AG09309 (cell line): ENCODE results near the gene RAP1GAP.

Experiments used
- DNase-seq: peaks from one replicate; pipeline ENCODE4 v3.0.0-alpha.2; 2010; ENCODE audit warnings: low read depth
- H3K4me3 ChIP-seq: 2 replicates; pipeline ENCODE4 v1.5.1; 2011; ENCODE audit warnings: mild to moderate bottlenecking, low read depth, low read length, moderate library complexity; ENCODE audit not compliant: control insufficient read depth
- TF ChIP-seq, protein P1 (sequence below): IDR thresholded peaks from 2 replicates; pipeline ENCODE4 v1.5.1; 2011; ENCODE audit warnings: mild to moderate bottlenecking, low read depth, low read length, inconsistent platforms; ENCODE audit not compliant: insufficient read depth, control insufficient read depth; ENCODE audit errors: missing control alignments

Gene RAP1GAP

GRCh38 chr1:21645550-21645949 is 23.6 kb downstream of the RAP1GAP start:
- TF ChIP-seq, protein P1, sequence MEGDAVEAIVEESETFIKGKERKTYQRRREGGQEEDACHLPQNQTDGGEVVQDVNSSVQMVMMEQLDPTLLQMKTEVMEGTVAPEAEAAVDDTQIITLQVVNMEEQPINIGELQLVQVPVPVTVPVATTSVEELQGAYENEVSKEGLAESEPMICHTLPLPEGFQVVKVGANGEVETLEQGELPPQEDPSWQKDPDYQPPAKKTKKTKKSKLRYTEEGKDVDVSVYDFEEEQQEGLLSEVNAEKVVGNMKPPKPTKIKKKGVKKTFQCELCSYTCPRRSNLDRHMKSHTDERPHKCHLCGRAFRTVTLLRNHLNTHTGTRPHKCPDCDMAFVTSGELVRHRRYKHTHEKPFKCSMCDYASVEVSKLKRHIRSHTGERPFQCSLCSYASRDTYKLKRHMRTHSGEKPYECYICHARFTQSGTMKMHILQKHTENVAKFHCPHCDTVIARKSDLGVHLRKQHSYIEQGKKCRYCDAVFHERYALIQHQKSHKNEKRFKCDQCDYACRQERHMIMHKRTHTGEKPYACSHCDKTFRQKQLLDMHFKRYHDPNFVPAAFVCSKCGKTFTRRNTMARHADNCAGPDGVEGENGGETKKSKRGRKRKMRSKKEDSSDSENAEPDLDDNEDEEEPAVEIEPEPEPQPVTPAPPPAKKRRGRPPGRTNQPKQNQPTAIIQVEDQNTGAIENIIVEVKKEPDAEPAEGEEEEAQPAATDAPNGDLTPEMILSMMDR: no peak
- DNase-seq: no peak
- H3K4me3 ChIP-seq: no peak overlapping the region

GRCh38 chr1:21644906-21645305 is 24.3 kb downstream of the RAP1GAP start:
- no peak overlapping the region for H3K4me3 ChIP-seq
- TF ChIP-seq, protein P1: no peak
- DNase-seq: no peak

GRCh38 chr1:21644348-21644747 is 24.8 kb downstream of the RAP1GAP start:
- DNase-seq: no peak
- TF ChIP-seq, protein P1: no peak
- H3K4me3 ChIP-seq: no peak overlapping the region

DNA sequence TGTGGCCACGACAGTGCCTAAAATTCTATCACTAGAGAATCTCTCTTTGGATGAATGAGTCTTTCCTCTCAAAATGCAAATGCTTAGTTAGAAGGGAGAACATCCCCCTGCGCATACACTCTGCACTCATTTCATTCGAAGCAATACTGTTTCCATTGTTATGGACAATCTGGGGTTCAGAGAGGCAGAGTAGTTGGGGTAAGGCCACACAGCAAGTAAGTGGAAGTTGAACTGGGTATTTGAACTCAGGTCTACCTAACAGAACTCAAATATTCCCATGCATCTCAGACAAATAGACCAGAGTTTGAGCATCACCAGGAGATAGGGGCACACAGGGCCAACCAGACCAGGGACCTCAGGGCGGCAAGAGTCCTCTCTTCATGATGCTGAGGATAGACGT is 25.5 kb downstream of the RAP1GAP start:
- H3K4me3 ChIP-seq: no peak overlapping the region
- TF ChIP-seq, protein P1: no peak
- DNase-seq: no peak

GRCh38 chr1:21641967-21642739 is 27.0 kb downstream of the RAP1GAP start:
- TF ChIP-seq, protein P1: no peak
- no peak for DNase-seq
- no peak overlapping the region for H3K4me3 ChIP-seq

DNA sequence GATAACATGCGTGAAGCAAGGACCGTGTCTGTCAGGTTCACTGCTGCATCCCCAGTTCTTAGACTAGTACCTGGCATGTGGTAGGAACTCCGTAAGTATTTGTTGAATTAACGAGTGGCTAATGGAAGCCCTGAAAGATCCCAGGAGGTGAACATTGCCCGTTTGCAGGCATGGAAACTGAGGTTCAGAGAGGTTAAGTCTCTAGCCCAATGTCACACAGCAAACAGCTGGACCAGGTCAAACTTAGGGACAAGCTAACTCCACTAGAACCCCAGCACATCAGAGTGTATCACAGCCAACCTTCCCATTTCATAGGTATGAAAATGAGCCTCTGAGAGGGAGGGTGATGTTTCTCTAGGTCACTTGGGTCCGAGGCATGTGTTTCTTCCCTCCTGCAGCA is 27.6 kb downstream of the RAP1GAP start:
- DNase-seq: no peak

More for the DNA sequence above, 27.6 kb downstream of the RAP1GAP start:
- TF ChIP-seq, protein P1: no peak
- no peak overlapping the region for H3K4me3 ChIP-seq
